IgD-negative memory B cell (primary cell): ENCODE data around the gene CEP43. TPM values are rescaled to one million over a fixed set of nuclear protein-coding genes. Genes with fewer than 3 reads are reported as not detected.

Experiments used
- polyA plus RNA-seq: library from polyadenylated mRNA; unstranded; fragments of 300-500 nt; fragmentation: Illumina TruSeq; gene quantifications from one replicate; pipeline ENCODE4 v1.2.3, GENCODE V29; 2021

The CEP43 gene
- polyA plus RNA-seq, 1 donor from 2014 or later: 4.4 TPM

Other genes starting within 250 kb of the CEP43 start
- 708 TPM for gene RNASET2, start 42.8 kb upstream of the CEP43 start, polyA plus RNA-seq
- gene CCR6, start 123.7 kb downstream of the CEP43 start, polyA plus RNA-seq: 79.3 TPM
- not detected for gene GPR31, start 158.6 kb downstream of the CEP43 start, polyA plus RNA-seq